ENCODE measurements around the gene ZMIZ2.

DNA sequence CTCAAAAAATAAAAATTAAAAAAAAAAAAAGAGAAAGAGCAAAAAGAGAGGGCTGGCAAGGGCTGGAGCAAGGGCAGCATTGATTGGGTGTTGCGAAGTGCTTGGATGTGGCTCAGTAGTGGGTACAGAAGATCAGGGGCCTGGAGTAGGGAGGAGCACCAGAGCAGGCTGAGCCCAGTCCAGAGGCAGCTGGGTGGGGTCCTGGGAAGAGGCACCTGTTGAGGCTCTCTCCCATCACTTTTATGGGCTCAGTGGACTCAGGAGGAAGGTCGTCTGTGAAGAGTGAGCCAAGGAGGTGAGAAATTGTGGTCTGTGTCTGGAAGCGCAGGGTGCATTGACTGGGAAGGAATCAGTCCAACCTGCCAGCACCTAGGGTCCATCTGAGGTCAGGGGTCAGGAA is 11.8 kb upstream of the ZMIZ2 start:
- TF ChIP-seq, protein P1, sequence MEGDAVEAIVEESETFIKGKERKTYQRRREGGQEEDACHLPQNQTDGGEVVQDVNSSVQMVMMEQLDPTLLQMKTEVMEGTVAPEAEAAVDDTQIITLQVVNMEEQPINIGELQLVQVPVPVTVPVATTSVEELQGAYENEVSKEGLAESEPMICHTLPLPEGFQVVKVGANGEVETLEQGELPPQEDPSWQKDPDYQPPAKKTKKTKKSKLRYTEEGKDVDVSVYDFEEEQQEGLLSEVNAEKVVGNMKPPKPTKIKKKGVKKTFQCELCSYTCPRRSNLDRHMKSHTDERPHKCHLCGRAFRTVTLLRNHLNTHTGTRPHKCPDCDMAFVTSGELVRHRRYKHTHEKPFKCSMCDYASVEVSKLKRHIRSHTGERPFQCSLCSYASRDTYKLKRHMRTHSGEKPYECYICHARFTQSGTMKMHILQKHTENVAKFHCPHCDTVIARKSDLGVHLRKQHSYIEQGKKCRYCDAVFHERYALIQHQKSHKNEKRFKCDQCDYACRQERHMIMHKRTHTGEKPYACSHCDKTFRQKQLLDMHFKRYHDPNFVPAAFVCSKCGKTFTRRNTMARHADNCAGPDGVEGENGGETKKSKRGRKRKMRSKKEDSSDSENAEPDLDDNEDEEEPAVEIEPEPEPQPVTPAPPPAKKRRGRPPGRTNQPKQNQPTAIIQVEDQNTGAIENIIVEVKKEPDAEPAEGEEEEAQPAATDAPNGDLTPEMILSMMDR (optimal IDR thresholded peaks at IDR 0.05 in 1 of 3, IDR thresholded peaks at IDR 0.05 in 1 of 3, conservative IDR thresholded peaks at IDR 0.05 in 1 of 3; ENCODE audit: extremely low read depth in 1 of 3, insufficient read depth in 2 of 3, low read length in 3 of 3) = no peak
- TF ChIP-seq EZH2 (IDR thresholded peaks at IDR 0.05; ENCODE audit: low read length) = no peak

Measured in keratinocyte (primary cell).